ENCODE results near the gene SNRPA.

The SNRPA gene

GRCh38 chr19:40799558-40800338 lies 48.7 kb downstream of the SNRPA start (continued):
- TF ChIP-seq PATZ1 (tag by site-specific recombination; IDR thresholded peaks at IDR 0.05): peak; percentile 98
- peak; percentile 87 for TF ChIP-seq ZNF335 (tag by site-specific recombination; conservative IDR thresholded peaks at IDR 0.05)
- no peak for TF ChIP-seq ZNF530 (tag by site-specific recombination; IDR thresholded peaks at IDR 0.05; ENCODE audit: low read depth)
- peak; percentile 62 for TF ChIP-seq ZBTB7A (tag by site-specific recombination; IDR thresholded peaks at IDR 0.05; ENCODE audit: low read depth)
- peak; percentile 88 for TF ChIP-seq BCL11B (tag by site-specific recombination; IDR thresholded peaks at IDR 0.05; ENCODE audit: low read depth)
- TF ChIP-seq ZBTB26 (tag by site-specific recombination; optimal IDR thresholded peaks at IDR 0.05): peak; percentile 72
- TF ChIP-seq ZXDB (tag by site-specific recombination; IDR thresholded peaks at IDR 0.05): peak; percentile 65
- no peak for TF ChIP-seq MZF1 (tag by site-specific recombination; IDR thresholded peaks at IDR 0.05; ENCODE audit: borderline replicate concordance)
- peak; percentile 92 for TF ChIP-seq KLF16 (tag by site-specific recombination; IDR thresholded peaks at IDR 0.05)
- peak; percentile 85 for TF ChIP-seq KLF8 (tag by site-specific recombination; IDR thresholded peaks at IDR 0.05)
- TF ChIP-seq ZNF175 (tag by site-specific recombination; IDR thresholded peaks at IDR 0.05): no peak
- 0 out of 2 replicates have a peak, but pooled peaks have one; percentile 11 for TF ChIP-seq ZNF394 (tag by site-specific recombination; IDR thresholded peaks at IDR 0.05; ENCODE audit: borderline replicate concordance)
- no peak for TF ChIP-seq ZNF114 (tag by site-specific recombination; IDR thresholded peaks at IDR 0.05)
- TF ChIP-seq KLF1 (tag by site-specific recombination; IDR thresholded peaks at IDR 0.05): peak; percentile 94
- TF ChIP-seq AEBP2 (tag by site-specific recombination; IDR thresholded peaks at IDR 0.05; ENCODE audit: borderline replicate concordance): no peak
- no peak; the same call in 1 of the 2 replicates for TF ChIP-seq ZNF777 (tag by site-specific recombination; IDR thresholded peaks at IDR 0.05; ENCODE audit: borderline replicate concordance)

- Histone ChIP-seq H3K36me3 (ENCODE audit: control insufficient read depth in 2 of 2, insufficient read depth in 1 of 2, low read length in 2 of 2) (peaks cover 35 to 49% of the 10 kb centered on the region in 2 experiments), H3K27ac (ENCODE audit: extremely low read depth, low read depth, low read length) (peak overlapping the region; percentile 92), H3K4me1 (ENCODE audit: control insufficient read depth, insufficient read depth, low read length) (peaks cover 60% of the 10 kb centered on the region), H3K9me3 (ENCODE audit: control insufficient read depth, insufficient read depth, low read depth, low read length) (no peaks in the 10 kb centered on the region), H3K4me3 (ENCODE audit: low read depth, low read length) (peak overlapping the region; percentile 68)
- ChIA-PET POLR2A (interaction anchor here (0.5 to 8.6 kb wide), 4 partner anchors 22 to 96 kb away, joined by 3 to 66 read pairs (median 30); partner anchors contain the start of genes ACTMAP, RAB4B and SNRPA), CTCF (no interaction called here)
- no peak for TF ChIP-seq ZNF174 (tag by site-specific recombination; IDR thresholded peaks at IDR 0.05)
- no peak for TF ChIP-seq ZNF48 (tag by site-specific recombination; IDR thresholded peaks at IDR 0.05)
- TF ChIP-seq ZNF585B (tag by site-specific recombination; IDR thresholded peaks at IDR 0.05): no peak
- TF ChIP-seq HIC1 (tag by site-specific recombination; IDR thresholded peaks at IDR 0.05): peak; percentile 73; the same call in 1 of the 2 replicates
- TF ChIP-seq ZBTB48 (tag by site-specific recombination; IDR thresholded peaks at IDR 0.05): peak; percentile 97
- no peak for TF ChIP-seq ZBTB8A (tag by site-specific recombination; IDR thresholded peaks at IDR 0.05)
- TF ChIP-seq ZNF10 (tag by site-specific recombination; IDR thresholded peaks at IDR 0.05): no peak
- 0 out of 2 replicates have a peak, but pooled peaks have one; percentile 42 for TF ChIP-seq BCL11B (tag by site-specific recombination; IDR thresholded peaks at IDR 0.05; ENCODE audit: low read depth)
- peak; percentile 13; the same call in 1 of the 2 replicates for TF ChIP-seq GLIS2 (tag by site-specific recombination; IDR thresholded peaks at IDR 0.05)
Observed at GRCh38 chr19:40800339-40800996, 49.5 kb downstream of the SNRPA start.
